Dendritic cell treated with granulocyte-macrophage colony-stimulating factor and Interleukin-4, amounts not matched to agents 40 ng/mL and 50 ng/mL, for 4 days (primary cell): ENCODE results near the gene CARHSP1.
"Not testable (repeated sequence)": the region's sequence is repeated elsewhere in the genome, so short reads cannot be mapped to it uniquely, and the experiment has no call there.

Experiments used
- H3K27ac Mint-ChIP-seq: one replicate; pipeline ENCODE4 v1.8.0; 2022; ENCODE audit warnings: mild to moderate bottlenecking, mixed read lengths
- H3K27me3 Mint-ChIP-seq: one replicate; pipeline ENCODE4 v1.8.0; 2022; ENCODE audit warnings: mild to moderate bottlenecking, mixed read lengths
- H3K36me3 Mint-ChIP-seq: one replicate; pipeline ENCODE4 v1.8.0; 2022; ENCODE audit warnings: low read depth, mixed read lengths
- H3K4me1 Mint-ChIP-seq: one replicate; pipeline ENCODE4 v1.8.0; 2022; ENCODE audit warnings: low read depth, mixed read lengths
- H3K4me3 Mint-ChIP-seq: one replicate; pipeline ENCODE4 v1.8.0; 2022; ENCODE audit warnings: mild to moderate bottlenecking, moderate library complexity, mixed read lengths
- H3K9me3 Mint-ChIP-seq: one replicate; pipeline ENCODE4 v1.8.0; 2022; ENCODE audit warnings: mixed read lengths
- intact Hi-C: fragments of 100-400 bp; cut with micrococcal nuclease; formaldehyde crosslinking; loops from one replicate; pipeline ENCODE4 v1.15.0; 2022

CARHSP1 gene

GRCh38 chr16:8868416-8869211 is at the start of gene CARHSP1:
TSS of gene CARHSP1 (minus strand) at chr16:8869006. CDS start at chr16:8859328, 9,678 bp downstream.
- intact Hi-C loops, result loop anchor here (1.0 to 10.0 kb wide), 2 partner anchors 71 to 214 kb away; partner anchors contain the start of genes PMM2 and TMEM186
- Mint-ChIP-seq H3K4me1 (peaks cover 54% of the 10 kb centered on the region), H3K36me3 (no peaks in the 10 kb centered on the region)

GRCh38 chr16:8917336-8917735 is 48.5 kb upstream of the CARHSP1 start:
- H3K27me3 Mint-ChIP-seq, H3K4me3 Mint-ChIP-seq, H3K4me1 Mint-ChIP-seq, H3K27ac Mint-ChIP-seq, intact Hi-C loops, H3K9me3 Mint-ChIP-seq: not testable (repeated sequence)
- H3K36me3 Mint-ChIP-seq, result peaks cover 100% of the 10 kb centered on the region

More at GRCh38 chr16:8868416-8869211, at the start of gene CARHSP1:
- Mint-ChIP-seq H3K27me3 (peaks cover 2% of the 10 kb centered on the region), H3K4me3 (peak within 1 kb of the TSS; percentile 96), H3K9me3 (no peaks in the 10 kb centered on the region), H3K27ac (peak within 1 kb of the TSS; percentile 79)

GRCh38 chr16:8916541-8917225 is 47.9 kb upstream of the CARHSP1 start:
- Mint-ChIP-seq H3K27ac (no peak overlapping the region), H3K36me3 (peaks cover 100% of the 10 kb centered on the region), H3K4me3 (no peak overlapping the region), H3K4me1 (peaks cover 9% of the 10 kb centered on the region), H3K9me3 (no peaks in the 10 kb centered on the region), H3K27me3 (no peaks in the 10 kb centered on the region)
- intact Hi-C loops, result no loop called here

GRCh38 chr16:8915722-8916301 is 47.0 kb upstream of the CARHSP1 start:
- H3K4me1 Mint-ChIP-seq, result peaks cover 13% of the 10 kb centered on the region
- no peaks in the 10 kb centered on the region for H3K27me3 Mint-ChIP-seq
- intact Hi-C loops, result no loop called here
- no peaks in the 10 kb centered on the region for H3K9me3 Mint-ChIP-seq
- H3K36me3 Mint-ChIP-seq, result peaks cover 100% of the 10 kb centered on the region
- H3K27ac Mint-ChIP-seq, result no peak overlapping the region
- H3K4me3 Mint-ChIP-seq, result no peak overlapping the region

- Mint-ChIP-seq H3K4me1 (peaks cover 17% of the 10 kb centered on the region), H3K27me3 (no peaks in the 10 kb centered on the region), H3K27ac (peak overlapping the region; percentile 47), H3K9me3 (no peaks in the 10 kb centered on the region), H3K4me3 (no peak overlapping the region), H3K36me3 (peaks cover 100% of the 10 kb centered on the region)
- intact Hi-C loops, result no loop called here
Measured at GRCh38 chr16:8914098-8914497, 45.3 kb upstream of the CARHSP1 start.

GRCh38 chr16:8912793-8913192 is 44.0 kb upstream of the CARHSP1 start:
- Mint-ChIP-seq H3K4me1 (peaks cover 27% of the 10 kb centered on the region), H3K27ac (no peak overlapping the region), H3K4me3 (no peak overlapping the region), H3K27me3 (no peaks in the 10 kb centered on the region), H3K9me3 (no peaks in the 10 kb centered on the region), H3K36me3 (peaks cover 100% of the 10 kb centered on the region)
- intact Hi-C loops, result no loop called here

GRCh38 chr16:8910811-8911210 is 42.0 kb upstream of the CARHSP1 start:
- Mint-ChIP-seq H3K27ac (no peak overlapping the region), H3K27me3 (no peaks in the 10 kb centered on the region), H3K4me1 (peaks cover 19% of the 10 kb centered on the region), H3K9me3 (no peaks in the 10 kb centered on the region), H3K4me3 (no peak overlapping the region), H3K36me3 (peaks cover 98% of the 10 kb centered on the region)
- intact Hi-C loops, result no loop called here

- H3K4me1 Mint-ChIP-seq, result peaks cover 19% of the 10 kb centered on the region
- H3K27me3 Mint-ChIP-seq, result no peaks in the 10 kb centered on the region
- H3K4me3 Mint-ChIP-seq, result no peak overlapping the region
- peaks cover 98% of the 10 kb centered on the region for H3K36me3 Mint-ChIP-seq
- H3K9me3 Mint-ChIP-seq, result no peaks in the 10 kb centered on the region
- peak overlapping the region; percentile 42 for H3K27ac Mint-ChIP-seq
- intact Hi-C loops, result loop anchor here (5.0 to 10.0 kb wide), 3 partner anchors 98 to 226 kb away; no protein-coding TSS in a partner anchor
Measured at GRCh38 chr16:8908810-8909468, 40.1 kb upstream of the CARHSP1 start.

GRCh38 chr16:8907096-8907495 is 38.3 kb upstream of the CARHSP1 start:
- Mint-ChIP-seq H3K27me3 (no peaks in the 10 kb centered on the region), H3K36me3 (peaks cover 98% of the 10 kb centered on the region), H3K4me3 (no peak overlapping the region), H3K9me3 (no peaks in the 10 kb centered on the region), H3K27ac (no peak overlapping the region), H3K4me1 (peaks cover 19% of the 10 kb centered on the region)
- intact Hi-C loops, result loop anchor here (5.0 to 10.0 kb wide), 3 partner anchors 100 to 228 kb away; no protein-coding TSS in a partner anchor

GRCh38 chr16:8905795-8906591 is 37.2 kb upstream of the CARHSP1 start:
- H3K4me1 Mint-ChIP-seq, result peaks cover 16% of the 10 kb centered on the region
- H3K4me3 Mint-ChIP-seq, result no peak overlapping the region
- no peaks in the 10 kb centered on the region for H3K27me3 Mint-ChIP-seq
- H3K36me3 Mint-ChIP-seq, result peaks cover 98% of the 10 kb centered on the region
- H3K27ac Mint-ChIP-seq, result no peak overlapping the region
- intact Hi-C loops, result loop anchor here (5.0 to 10.0 kb wide), 3 partner anchors 101 to 229 kb away; no protein-coding TSS in a partner anchor
- no peaks in the 10 kb centered on the region for H3K9me3 Mint-ChIP-seq

GRCh38 chr16:8905168-8905762 is 36.5 kb upstream of the CARHSP1 start:
- intact Hi-C loops, result loop anchor here (5.0 to 10.0 kb wide), 3 partner anchors 102 to 230 kb away; no protein-coding TSS in a partner anchor
- Mint-ChIP-seq H3K36me3 (peaks cover 98% of the 10 kb centered on the region), H3K27ac (no peak overlapping the region)

GRCh38 chr16:8904018-8904430 is 35.2 kb upstream of the CARHSP1 start:
- H3K36me3 Mint-ChIP-seq, result peaks cover 98% of the 10 kb centered on the region
- no peaks in the 10 kb centered on the region for H3K9me3 Mint-ChIP-seq
- intact Hi-C loops, result loop anchor here (10.0 kb wide), 2 partner anchors 201 to 231 kb away; no protein-coding TSS in a partner anchor
- peaks cover 10% of the 10 kb centered on the region for H3K4me1 Mint-ChIP-seq
- no peak overlapping the region for H3K4me3 Mint-ChIP-seq
- no peaks in the 10 kb centered on the region for H3K27me3 Mint-ChIP-seq
- no peak overlapping the region for H3K27ac Mint-ChIP-seq

More at GRCh38 chr16:8905168-8905762, 36.5 kb upstream of the CARHSP1 start:
- Mint-ChIP-seq H3K9me3 (no peaks in the 10 kb centered on the region), H3K27me3 (no peaks in the 10 kb centered on the region), H3K4me3 (no peak overlapping the region), H3K4me1 (peaks cover 13% of the 10 kb centered on the region)
